Stimulated activated memory B cell treated with anti-CD40 and anti-IgM and Interleukin-4, amounts not matched to agents 10 μg/mL and 1 μg/mL and 100 μg/mL, for 72 hours (primary cell): ENCODE results near the gene SLC26A1.

Experiments used
- ATAC-seq: fragments of 150-1000 bp; cut with Tn5 transposase; 2 replicates; pipeline ENCODE4 v1.10.0; 2021
- H3K27ac Mint-ChIP-seq: one replicate; pipeline ENCODE4 v1.8.0; 2022; ENCODE audit warnings: mild to moderate bottlenecking, mixed read lengths
- H3K27me3 Mint-ChIP-seq: one replicate; pipeline ENCODE4 v1.8.0; 2022; ENCODE audit warnings: mixed read lengths
- H3K36me3 Mint-ChIP-seq: one replicate; pipeline ENCODE4 v1.8.0; 2022; ENCODE audit warnings: mixed read lengths
- H3K4me1 Mint-ChIP-seq: one replicate; pipeline ENCODE4 v1.8.0; 2022; ENCODE audit warnings: mixed read lengths
- H3K4me3 Mint-ChIP-seq: one replicate; pipeline ENCODE4 v1.8.0; 2022; ENCODE audit warnings: mild to moderate bottlenecking, moderate library complexity, mixed read lengths
- H3K9me3 Mint-ChIP-seq: one replicate; pipeline ENCODE4 v1.8.0; 2022; ENCODE audit warnings: mixed read lengths

The SLC26A1 gene, protein sequence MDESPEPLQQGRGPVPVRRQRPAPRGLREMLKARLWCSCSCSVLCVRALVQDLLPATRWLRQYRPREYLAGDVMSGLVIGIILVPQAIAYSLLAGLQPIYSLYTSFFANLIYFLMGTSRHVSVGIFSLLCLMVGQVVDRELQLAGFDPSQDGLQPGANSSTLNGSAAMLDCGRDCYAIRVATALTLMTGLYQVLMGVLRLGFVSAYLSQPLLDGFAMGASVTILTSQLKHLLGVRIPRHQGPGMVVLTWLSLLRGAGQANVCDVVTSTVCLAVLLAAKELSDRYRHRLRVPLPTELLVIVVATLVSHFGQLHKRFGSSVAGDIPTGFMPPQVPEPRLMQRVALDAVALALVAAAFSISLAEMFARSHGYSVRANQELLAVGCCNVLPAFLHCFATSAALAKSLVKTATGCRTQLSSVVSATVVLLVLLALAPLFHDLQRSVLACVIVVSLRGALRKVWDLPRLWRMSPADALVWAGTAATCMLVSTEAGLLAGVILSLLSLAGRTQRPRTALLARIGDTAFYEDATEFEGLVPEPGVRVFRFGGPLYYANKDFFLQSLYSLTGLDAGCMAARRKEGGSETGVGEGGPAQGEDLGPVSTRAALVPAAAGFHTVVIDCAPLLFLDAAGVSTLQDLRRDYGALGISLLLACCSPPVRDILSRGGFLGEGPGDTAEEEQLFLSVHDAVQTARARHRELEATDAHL

DNA sequence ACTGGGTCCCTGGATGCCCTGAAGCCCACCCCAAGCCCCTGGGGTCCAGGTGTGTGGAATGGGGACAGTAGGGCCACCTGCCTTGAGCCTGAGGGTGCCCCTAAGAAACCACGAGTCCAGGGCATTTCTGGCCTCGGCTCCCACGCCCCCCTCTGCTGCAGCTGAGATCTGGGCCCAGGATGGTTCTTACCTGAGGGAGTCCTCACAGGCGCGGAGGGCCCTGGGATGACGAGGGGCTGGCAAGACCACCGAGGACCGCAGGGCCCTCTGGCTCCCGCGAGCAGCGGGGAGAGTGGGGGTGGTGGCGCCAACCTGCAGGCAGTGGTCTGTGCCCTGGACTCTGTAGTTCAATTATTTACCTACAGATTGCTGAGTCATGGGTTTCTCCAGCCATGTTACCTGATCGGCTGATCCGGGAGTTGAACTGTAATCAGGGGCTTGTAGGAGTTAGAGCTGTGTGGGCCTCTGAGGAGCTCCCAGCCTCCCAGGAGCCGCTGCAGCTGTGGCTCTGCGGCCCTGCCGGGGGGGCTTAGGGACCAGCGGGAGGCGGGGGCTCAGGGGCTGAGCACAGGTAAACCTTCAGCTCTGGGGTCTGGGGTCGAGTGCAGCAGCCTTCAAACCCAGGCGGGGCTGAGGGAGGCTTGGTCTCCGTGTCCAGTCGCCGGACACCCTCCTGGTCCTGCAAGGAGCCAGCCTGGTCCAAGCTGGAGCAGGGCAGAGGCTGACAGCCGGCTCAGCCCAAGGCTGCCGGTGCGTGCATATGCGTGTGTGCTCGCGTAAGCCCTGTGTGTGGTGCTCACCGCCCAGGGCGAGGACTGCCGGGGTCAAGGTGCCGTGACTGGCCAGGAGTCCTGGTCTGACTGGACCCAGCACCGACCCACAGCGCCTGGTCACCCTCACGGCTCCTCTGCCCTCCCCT is at the start of gene SLC26A1:
SLC26A1 (minus strand) TSS at position 294 of the 919 bp plus-strand sequence. CDS start 1,701 bp downstream, outside the sequence.
- peak within 1 kb of the TSS; percentile 60 for H3K27ac Mint-ChIP-seq
- H3K36me3 Mint-ChIP-seq = peaks cover 18% of the 10 kb centered on the region
- no peak for ATAC-seq
- no peaks in the 10 kb centered on the region for H3K9me3 Mint-ChIP-seq
- H3K4me3 Mint-ChIP-seq = peak within 1 kb of the TSS; percentile 31
- peaks cover 20% of the 10 kb centered on the region for H3K4me1 Mint-ChIP-seq
- H3K27me3 Mint-ChIP-seq = peaks cover 29% of the 10 kb centered on the region

- peaks cover 2% of the 10 kb centered on the region for H3K9me3 Mint-ChIP-seq
- no peaks in the 10 kb centered on the region for H3K36me3 Mint-ChIP-seq
- H3K27ac Mint-ChIP-seq = no peak overlapping the region
- H3K4me1 Mint-ChIP-seq = no peaks in the 10 kb centered on the region
- ATAC-seq = peak; percentile 39
- no peak overlapping the region for H3K4me3 Mint-ChIP-seq
- H3K27me3 Mint-ChIP-seq = peaks cover 44% of the 10 kb centered on the region
Measured at GRCh38 chr4:1042352-1043055, 49.3 kb upstream of the SLC26A1 start.

- no peak overlapping the region for H3K4me3 Mint-ChIP-seq
- H3K9me3 Mint-ChIP-seq = peaks cover 2% of the 10 kb centered on the region
- ATAC-seq = no peak
Measured at GRCh38 chr4:1041936-1042330, 48.7 kb upstream of the SLC26A1 start.

GRCh38 chr4:1041147-1041935 is 48.1 kb upstream of the SLC26A1 start:
- ATAC-seq = no peak
- Mint-ChIP-seq H3K27me3 (peaks cover 33% of the 10 kb centered on the region), H3K9me3 (peaks cover 2% of the 10 kb centered on the region), H3K27ac (no peak overlapping the region), H3K36me3 (no peaks in the 10 kb centered on the region), H3K4me3 (no peak overlapping the region), H3K4me1 (no peaks in the 10 kb centered on the region)

More at GRCh38 chr4:1041936-1042330, 48.7 kb upstream of the SLC26A1 start:
- Mint-ChIP-seq H3K27me3 (peaks cover 39% of the 10 kb centered on the region), H3K36me3 (no peaks in the 10 kb centered on the region), H3K4me1 (no peaks in the 10 kb centered on the region), H3K27ac (no peak overlapping the region)

DNA sequence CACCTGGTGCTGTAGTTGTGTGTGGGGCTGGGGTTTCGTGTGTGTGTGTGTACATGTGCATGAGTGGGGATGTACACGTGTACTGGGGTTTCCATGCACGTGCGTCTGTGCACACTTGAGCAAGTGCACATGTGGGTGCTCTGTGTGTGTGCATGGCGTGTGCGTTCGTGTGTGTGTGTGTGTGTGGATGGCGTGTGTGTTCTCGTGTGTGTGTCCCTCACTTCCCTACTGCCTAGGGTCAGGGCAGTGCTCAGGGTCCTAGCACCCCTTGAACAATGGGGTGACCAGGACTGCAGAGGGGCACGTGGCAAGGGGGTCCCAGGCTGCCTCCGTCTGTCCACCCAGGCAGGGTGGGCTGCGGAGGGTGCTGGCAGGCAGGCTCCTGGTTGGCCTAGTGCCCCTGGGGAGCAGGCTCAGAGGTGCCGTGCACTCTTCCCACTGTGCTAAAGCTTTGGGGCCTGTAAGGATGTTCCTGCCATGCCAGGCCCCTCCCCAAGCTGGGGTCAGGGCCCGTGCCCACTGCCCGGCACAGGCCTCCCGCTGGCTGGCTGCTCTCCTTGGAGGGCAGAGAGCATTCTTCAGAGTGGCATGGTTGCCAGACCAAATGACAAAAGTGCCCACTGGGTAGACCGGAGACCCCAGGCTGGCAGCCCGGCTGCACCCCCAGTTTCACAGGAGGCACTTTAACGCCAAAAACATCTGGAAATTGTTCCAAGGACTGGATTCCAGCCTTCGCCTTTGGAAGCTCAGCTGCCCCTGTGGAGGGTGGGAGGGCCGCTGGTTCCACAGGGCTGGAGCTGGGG is 47.3 kb upstream of the SLC26A1 start:
- Mint-ChIP-seq H3K36me3 (no peaks in the 10 kb centered on the region), H3K9me3 (peaks cover 2% of the 10 kb centered on the region), H3K4me3 (no peak overlapping the region), H3K4me1 (no peaks in the 10 kb centered on the region), H3K27ac (no peak overlapping the region), H3K27me3 (peaks cover 31% of the 10 kb centered on the region)
- no peak for ATAC-seq

DNA sequence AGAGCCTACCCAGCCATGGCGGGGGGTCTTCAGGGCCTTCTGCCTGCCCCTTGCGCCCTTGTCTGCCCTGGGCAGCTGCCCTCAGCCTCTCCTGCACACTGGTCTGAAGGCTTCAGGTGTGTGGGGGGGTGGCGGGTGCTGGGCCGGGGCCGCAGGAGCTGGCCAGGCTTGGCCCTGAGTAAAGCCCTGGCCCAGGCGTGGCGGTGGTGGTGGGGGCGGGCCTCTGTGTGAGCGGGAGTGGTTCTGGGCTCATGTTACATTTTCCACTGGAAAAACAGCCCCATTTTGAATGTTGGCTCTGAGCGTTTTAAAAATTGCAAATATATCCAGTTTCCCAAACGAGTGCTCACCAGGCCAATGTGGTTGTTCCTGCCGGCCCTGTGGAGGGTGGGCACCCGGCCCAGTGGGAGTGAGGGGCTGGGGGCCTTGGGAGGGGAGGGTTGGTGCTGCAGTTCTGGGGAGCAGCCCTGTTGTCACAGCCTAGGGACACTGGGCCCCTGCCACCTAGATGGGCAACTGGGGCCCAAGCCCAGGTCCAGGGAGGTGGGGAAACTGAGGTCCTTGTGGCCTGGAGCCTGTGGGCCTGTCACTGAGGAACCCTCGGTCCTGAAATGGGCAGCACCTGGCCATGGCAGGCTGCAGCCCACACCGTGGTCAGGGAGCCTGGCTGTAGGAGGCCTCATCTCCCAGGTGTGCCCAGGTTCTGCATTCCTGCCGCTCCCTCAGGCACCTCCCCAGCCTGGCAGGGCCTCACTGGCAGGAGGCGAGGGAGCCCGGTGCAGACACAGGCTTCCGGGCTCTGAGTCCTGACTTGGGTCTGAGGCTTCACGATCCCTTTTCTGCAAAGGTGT is 46.5 kb upstream of the SLC26A1 start:
- peaks cover 2% of the 10 kb centered on the region for H3K9me3 Mint-ChIP-seq
- H3K36me3 Mint-ChIP-seq = no peaks in the 10 kb centered on the region
- H3K27ac Mint-ChIP-seq = no peak overlapping the region
- H3K4me3 Mint-ChIP-seq = no peak overlapping the region
- no peaks in the 10 kb centered on the region for H3K4me1 Mint-ChIP-seq
- no peak for ATAC-seq
- peaks cover 31% of the 10 kb centered on the region for H3K27me3 Mint-ChIP-seq

- no peak for ATAC-seq
- H3K9me3 Mint-ChIP-seq = peaks cover 2% of the 10 kb centered on the region
- no peak overlapping the region for H3K27ac Mint-ChIP-seq
- no peak overlapping the region for H3K4me3 Mint-ChIP-seq
- no peaks in the 10 kb centered on the region for H3K36me3 Mint-ChIP-seq
- no peaks in the 10 kb centered on the region for H3K4me1 Mint-ChIP-seq
- peaks cover 31% of the 10 kb centered on the region for H3K27me3 Mint-ChIP-seq
Measured at GRCh38 chr4:1038948-1039492, 45.8 kb upstream of the SLC26A1 start.

GRCh38 chr4:1036976-1037810 is 44.0 kb upstream of the SLC26A1 start:
- no peak for ATAC-seq

GRCh38 chr4:1036095-1036494 is 42.9 kb upstream of the SLC26A1 start:
- Mint-ChIP-seq H3K36me3 (no peaks in the 10 kb centered on the region), H3K9me3 (no peaks in the 10 kb centered on the region), H3K27me3 (peaks cover 47% of the 10 kb centered on the region), H3K4me1 (no peaks in the 10 kb centered on the region), H3K4me3 (no peak overlapping the region), H3K27ac (no peak overlapping the region)
- no peak for ATAC-seq

More at GRCh38 chr4:1036976-1037810, 44.0 kb upstream of the SLC26A1 start:
- H3K27ac Mint-ChIP-seq = no peak overlapping the region
- H3K9me3 Mint-ChIP-seq = no peaks in the 10 kb centered on the region
- no peak overlapping the region for H3K4me3 Mint-ChIP-seq
- no peaks in the 10 kb centered on the region for H3K4me1 Mint-ChIP-seq
- peaks cover 36% of the 10 kb centered on the region for H3K27me3 Mint-ChIP-seq
- no peaks in the 10 kb centered on the region for H3K36me3 Mint-ChIP-seq

- H3K27me3 Mint-ChIP-seq = peaks cover 52% of the 10 kb centered on the region
- no peaks in the 10 kb centered on the region for H3K4me1 Mint-ChIP-seq
- no peak overlapping the region for H3K4me3 Mint-ChIP-seq
- no peak for ATAC-seq
- H3K9me3 Mint-ChIP-seq = no peaks in the 10 kb centered on the region
- H3K27ac Mint-ChIP-seq = no peak overlapping the region
- H3K36me3 Mint-ChIP-seq = no peaks in the 10 kb centered on the region
Measured at GRCh38 chr4:1035510-1035909, 42.3 kb upstream of the SLC26A1 start.

DNA sequence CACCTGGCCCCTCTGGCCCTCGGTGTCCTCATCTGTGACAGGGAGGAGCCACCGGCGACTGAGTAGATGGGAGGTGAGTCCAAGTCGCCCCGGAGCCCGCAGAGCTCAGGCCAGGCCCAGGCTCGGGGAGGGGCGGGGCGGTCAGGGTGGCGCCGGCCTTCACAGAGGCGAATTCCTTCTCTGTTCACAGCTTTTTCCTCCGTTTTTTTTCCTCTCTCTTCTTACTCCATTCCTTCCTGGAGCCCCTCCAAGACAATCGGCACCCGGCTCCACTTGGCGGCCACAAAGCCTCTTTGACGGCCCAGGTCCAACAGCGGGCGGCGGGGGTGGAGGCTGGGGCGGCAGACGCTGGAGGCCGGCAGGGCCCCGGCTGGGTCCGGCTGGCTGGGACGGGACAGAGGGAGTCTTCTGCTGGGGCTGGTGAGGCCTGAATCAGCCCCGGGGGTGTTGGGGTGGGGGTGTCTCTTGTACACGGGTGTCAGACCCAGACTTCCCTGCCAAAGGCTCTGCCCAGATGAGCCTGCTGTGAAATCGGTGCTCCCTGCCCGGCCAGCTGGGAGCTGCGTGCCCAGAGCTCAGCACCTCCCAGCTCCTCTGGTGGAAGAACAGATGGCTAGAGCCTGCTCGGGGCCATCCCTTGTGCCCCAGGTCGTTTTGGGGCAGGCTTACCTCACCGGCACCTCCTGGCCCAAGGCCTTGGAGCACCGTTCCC is 40.8 kb upstream of the SLC26A1 start:
- peaks cover 63% of the 10 kb centered on the region for H3K27me3 Mint-ChIP-seq
- no peaks in the 10 kb centered on the region for H3K9me3 Mint-ChIP-seq
- H3K36me3 Mint-ChIP-seq = no peaks in the 10 kb centered on the region
- no peaks in the 10 kb centered on the region for H3K4me1 Mint-ChIP-seq
- no peak for ATAC-seq
- no peak overlapping the region for H3K4me3 Mint-ChIP-seq
- H3K27ac Mint-ChIP-seq = no peak overlapping the region
